ENCODE results near the gene GRAMD2B.

The GRAMD2B gene

DNA sequence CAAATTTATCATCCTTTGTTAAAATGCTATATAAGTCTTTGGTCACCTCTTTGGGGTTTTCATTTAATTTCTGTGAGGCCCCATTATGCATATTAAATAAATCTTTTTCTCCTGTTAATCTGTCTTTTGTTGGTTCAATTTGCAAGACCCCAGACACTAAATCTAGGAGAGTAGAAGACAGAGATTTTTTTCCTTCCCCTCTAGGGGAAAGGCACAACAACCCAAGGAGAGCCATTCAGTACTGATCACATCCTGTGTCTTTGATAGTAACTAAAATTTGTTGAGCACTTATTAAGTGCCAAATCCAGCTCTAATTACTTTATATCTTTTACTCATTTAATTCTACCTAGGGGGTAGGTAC, 97.4 kb downstream of the GRAMD2B start:
- peaks cover 4% of the 10 kb centered on the region for H3K4me1 ChIP-seq (ENCODE audit: control insufficient read depth, insufficient read depth, low read depth, low read length)
- no peak overlapping the region for H3K14ac ChIP-seq (ENCODE audit: low read length in 2 of 2)
- H2BK12ac ChIP-seq (ENCODE audit: low read length in 2 of 2): no peak overlapping the region
- no peak overlapping the region for H2BK5ac ChIP-seq (ENCODE audit: low read depth, low read length, poor library complexity, severe bottlenecking)
- no peak overlapping the region for H4K8ac ChIP-seq (ENCODE audit: low read length)
- peak overlapping the region; percentile 48 for H3K9ac ChIP-seq (ENCODE audit: low read length)
- H2AK5ac ChIP-seq (ENCODE audit: low read length, severe bottlenecking): no peak overlapping the region
- no peak overlapping the region for H2AFZ ChIP-seq (ENCODE audit: low read depth, low read length)
- no peak overlapping the region for H3K23ac ChIP-seq (ENCODE audit: low read length in 2 of 2)
- H3K4ac ChIP-seq (ENCODE audit: low read depth in 1 of 2, low read length in 2 of 2): no peak overlapping the region
- no peak overlapping the region for H3K4me3 ChIP-seq (ENCODE audit: insufficient read depth in 1 of 2, low read depth in 1 of 2, low read length in 2 of 2)
- H3K18ac ChIP-seq (ENCODE audit: low read depth in 1 of 2, low read length in 2 of 2): no peak overlapping the region
- no peak overlapping the region for H2BK120ac ChIP-seq (ENCODE audit: low read depth, low read length)
- H3K4me2 ChIP-seq (ENCODE audit: low read length, poor library complexity, severe bottlenecking): no peak overlapping the region
- no peak overlapping the region for H2BK15ac ChIP-seq (ENCODE audit: low read depth, poor library complexity, severe bottlenecking)
- no peak for DNase-seq
- no peaks in the 10 kb centered on the region for H3K79me1 ChIP-seq (replicated peaks; ENCODE audit: low read length, poor library complexity, severe bottlenecking)
- H3K27me3 ChIP-seq (ENCODE audit: control insufficient read depth in 1 of 2, insufficient read depth in 1 of 2, low read length in 2 of 2): no peaks in the 10 kb centered on the region
- H4K91ac ChIP-seq (ENCODE audit: low read length): no peak overlapping the region
- no peaks in the 10 kb centered on the region for H3K9me3 ChIP-seq (ENCODE audit: control insufficient read depth, low read length)
- H3K36me3 ChIP-seq (ENCODE audit: control insufficient read depth in 1 of 2, insufficient read depth in 2 of 2, low read depth in 1 of 2, low read length in 2 of 2): no peaks in the 10 kb centered on the region
- H3K27ac ChIP-seq (ENCODE audit: low read length, poor library complexity, severe bottlenecking): no peak overlapping the region

DNA sequence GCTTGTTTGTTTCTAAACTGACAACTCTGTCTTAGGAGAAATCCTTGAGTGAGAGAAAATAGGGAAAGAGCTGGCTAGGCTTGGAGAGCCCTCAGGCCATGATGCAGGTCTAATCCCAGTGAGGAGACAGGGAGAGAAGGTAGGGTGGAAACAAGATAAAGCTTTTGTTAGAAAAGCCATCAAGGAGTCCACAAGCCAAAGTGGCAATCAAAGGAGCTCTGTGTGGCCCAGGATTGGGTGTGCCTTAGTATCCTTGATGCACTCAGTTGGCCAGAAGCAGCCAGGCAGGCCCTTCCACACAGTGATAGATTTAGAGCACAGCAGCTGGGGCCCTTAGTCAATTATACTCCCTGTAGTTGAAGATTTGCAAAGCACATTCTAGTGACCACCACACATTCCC, 97.9 kb downstream of the GRAMD2B start:
- Histone ChIP-seq H3K27ac (ENCODE audit: low read length, poor library complexity, severe bottlenecking) (no peak overlapping the region), H3K4me3 (ENCODE audit: insufficient read depth in 1 of 2, low read depth in 1 of 2, low read length in 2 of 2) (no peak overlapping the region)
- DNase-seq: no peak

DNA sequence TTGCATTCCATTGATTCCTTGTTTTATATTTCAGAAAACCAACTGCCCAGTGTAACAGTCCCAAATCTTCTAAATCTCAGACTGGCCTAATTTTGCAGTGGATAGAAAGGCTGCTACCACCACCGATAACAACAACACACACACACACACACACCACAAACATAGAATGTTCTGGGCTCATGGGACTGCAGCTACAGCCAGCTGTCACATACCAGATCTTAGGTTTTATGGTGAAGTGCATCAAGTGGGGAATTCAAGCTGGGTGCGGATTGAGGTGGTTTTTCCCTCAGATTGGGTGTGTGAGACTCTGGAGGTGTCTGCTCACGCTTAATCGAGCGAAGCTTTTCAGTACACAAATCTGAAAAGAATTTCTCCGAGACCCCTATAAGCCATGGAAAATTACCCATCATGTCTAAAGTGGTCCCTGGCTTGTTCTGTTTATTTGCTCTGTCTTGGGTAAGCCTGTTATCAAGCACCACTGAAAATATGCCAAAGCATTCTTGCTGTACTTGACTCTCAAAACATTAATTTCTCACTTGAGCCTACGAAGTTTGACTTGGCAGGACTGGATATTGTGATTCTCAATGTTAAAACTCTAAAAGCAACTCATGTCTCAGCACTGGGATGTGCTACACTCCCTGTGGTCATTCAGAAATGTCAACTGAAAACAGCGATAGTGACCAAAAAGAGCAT, 100.8 kb downstream of the GRAMD2B start:
- Histone ChIP-seq H3K4me2 (ENCODE audit: low read length, poor library complexity, severe bottlenecking) (no peak overlapping the region), H3K9ac (ENCODE audit: low read length) (no peak overlapping the region), H2AK5ac (ENCODE audit: low read length, severe bottlenecking) (no peak overlapping the region), H3K27me3 (ENCODE audit: control insufficient read depth in 1 of 2, insufficient read depth in 1 of 2, low read length in 2 of 2) (no peaks in the 10 kb centered on the region), H3K4ac (ENCODE audit: low read depth in 1 of 2, low read length in 2 of 2) (no peak overlapping the region), H2BK5ac (ENCODE audit: low read depth, low read length, poor library complexity, severe bottlenecking) (no peak overlapping the region), H4K91ac (ENCODE audit: low read length) (no peak overlapping the region), H3K14ac (ENCODE audit: low read length in 2 of 2) (no peak overlapping the region), H2BK15ac (ENCODE audit: low read depth, poor library complexity, severe bottlenecking) (peak overlapping the region; percentile 46), H3K79me1 (replicated peaks; ENCODE audit: low read length, poor library complexity, severe bottlenecking) (no peaks in the 10 kb centered on the region), H3K4me3 (ENCODE audit: insufficient read depth in 1 of 2, low read depth in 1 of 2, low read length in 2 of 2) (no peak overlapping the region), H3K18ac (ENCODE audit: low read depth in 1 of 2, low read length in 2 of 2) (peak overlapping the region in 1 of 2 experiments; percentile 66), H3K9me3 (ENCODE audit: control insufficient read depth, low read length) (no peaks in the 10 kb centered on the region), H4K8ac (ENCODE audit: low read length) (no peak overlapping the region), H2BK120ac (ENCODE audit: low read depth, low read length) (no peak overlapping the region), H3K36me3 (ENCODE audit: control insufficient read depth in 1 of 2, insufficient read depth in 2 of 2, low read depth in 1 of 2, low read length in 2 of 2) (no peaks in the 10 kb centered on the region), H3K27ac (ENCODE audit: low read length, poor library complexity, severe bottlenecking) (no peak overlapping the region), H3K4me1 (ENCODE audit: control insufficient read depth, insufficient read depth, low read depth, low read length) (peaks cover 4% of the 10 kb centered on the region), H2AFZ (ENCODE audit: low read depth, low read length) (no peak overlapping the region), H2BK12ac (ENCODE audit: low read length in 2 of 2) (no peak overlapping the region), H3K23ac (ENCODE audit: low read length in 2 of 2) (no peak overlapping the region)
- WGBS: 80% methylated on average over 8 of the region's 8 CpGs
- DNase-seq: no peak

More for the DNA sequence above, 97.9 kb downstream of the GRAMD2B start:
- Histone ChIP-seq H3K9me3 (ENCODE audit: control insufficient read depth, low read length) (no peaks in the 10 kb centered on the region), H2BK120ac (ENCODE audit: low read depth, low read length) (no peak overlapping the region), H4K8ac (ENCODE audit: low read length) (peak overlapping the region; percentile 19), H2BK5ac (ENCODE audit: low read depth, low read length, poor library complexity, severe bottlenecking) (no peak overlapping the region), H2BK15ac (ENCODE audit: low read depth, poor library complexity, severe bottlenecking) (peak overlapping the region; percentile 26), H3K18ac (ENCODE audit: low read depth in 1 of 2, low read length in 2 of 2) (peak overlapping the region; percentile 31 to 58), H3K23ac (ENCODE audit: low read length in 2 of 2) (no peak overlapping the region), H3K79me1 (replicated peaks; ENCODE audit: low read length, poor library complexity, severe bottlenecking) (no peaks in the 10 kb centered on the region), H3K4ac (ENCODE audit: low read depth in 1 of 2, low read length in 2 of 2) (peak overlapping the region; percentile 38 to 88), H2AK5ac (ENCODE audit: low read length, severe bottlenecking) (no peak overlapping the region), H3K4me2 (ENCODE audit: low read length, poor library complexity, severe bottlenecking) (no peak overlapping the region), H3K27me3 (ENCODE audit: control insufficient read depth in 1 of 2, insufficient read depth in 1 of 2, low read length in 2 of 2) (no peaks in the 10 kb centered on the region), H3K9ac (ENCODE audit: low read length) (no peak overlapping the region), H3K36me3 (ENCODE audit: control insufficient read depth in 1 of 2, insufficient read depth in 2 of 2, low read depth in 1 of 2, low read length in 2 of 2) (no peaks in the 10 kb centered on the region), H3K14ac (ENCODE audit: low read length in 2 of 2) (no peak overlapping the region), H4K91ac (ENCODE audit: low read length) (peak overlapping the region; percentile 44), H2BK12ac (ENCODE audit: low read length in 2 of 2) (no peak overlapping the region), H3K4me1 (ENCODE audit: control insufficient read depth, insufficient read depth, low read depth, low read length) (peaks cover 4% of the 10 kb centered on the region), H2AFZ (ENCODE audit: low read depth, low read length) (no peak overlapping the region)

DNA sequence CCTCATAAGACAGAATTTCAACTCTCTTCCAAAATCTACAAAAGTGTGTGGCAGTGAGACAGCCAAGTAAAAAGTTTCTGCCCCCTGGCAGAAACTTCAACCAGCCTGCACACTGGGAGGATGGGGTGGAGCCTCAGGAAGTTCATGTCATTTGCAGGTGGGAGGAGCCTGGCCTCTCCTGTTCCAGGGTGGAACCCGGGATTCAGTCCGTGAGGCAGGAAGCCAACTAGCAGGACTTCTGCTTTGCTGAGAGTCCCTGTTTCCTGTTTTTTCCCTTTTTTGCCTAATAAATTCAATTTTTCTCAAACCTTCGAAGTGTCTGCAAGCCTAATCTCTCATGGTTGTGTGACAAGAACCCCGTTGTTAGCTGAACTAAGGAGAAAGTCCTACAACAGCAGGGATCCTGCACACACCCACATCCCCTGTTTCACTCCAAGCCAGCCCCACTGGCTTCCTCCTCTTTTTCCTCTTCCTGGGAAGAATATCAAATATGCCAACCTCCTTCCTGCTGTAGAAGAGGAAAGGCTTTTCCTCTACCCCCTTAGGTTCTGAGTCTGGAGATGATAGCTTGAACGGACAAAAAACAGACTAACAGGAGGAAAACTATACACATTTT, 102.5 kb downstream of the GRAMD2B start:
- no peak overlapping the region for H3K27ac ChIP-seq (ENCODE audit: low read length, poor library complexity, severe bottlenecking)
- H3K18ac ChIP-seq (ENCODE audit: low read depth in 1 of 2, low read length in 2 of 2): no peak overlapping the region
- H3K27me3 ChIP-seq (ENCODE audit: control insufficient read depth in 1 of 2, insufficient read depth in 1 of 2, low read length in 2 of 2): no peaks in the 10 kb centered on the region
- H2BK15ac ChIP-seq (ENCODE audit: low read depth, poor library complexity, severe bottlenecking): no peak overlapping the region
- no peak overlapping the region for H2AK5ac ChIP-seq (ENCODE audit: low read length, severe bottlenecking)
- H2BK5ac ChIP-seq (ENCODE audit: low read depth, low read length, poor library complexity, severe bottlenecking): no peak overlapping the region
- no peaks in the 10 kb centered on the region for H3K4me1 ChIP-seq (ENCODE audit: control insufficient read depth, insufficient read depth, low read depth, low read length)
- no peak for DNase-seq
- no peak overlapping the region for H2BK12ac ChIP-seq (ENCODE audit: low read length in 2 of 2)
- H3K4ac ChIP-seq (ENCODE audit: low read depth in 1 of 2, low read length in 2 of 2): no peak overlapping the region
- H4K8ac ChIP-seq (ENCODE audit: low read length): no peak overlapping the region
- H3K79me1 ChIP-seq (replicated peaks; ENCODE audit: low read length, poor library complexity, severe bottlenecking): no peaks in the 10 kb centered on the region
- no peak overlapping the region for H4K91ac ChIP-seq (ENCODE audit: low read length)
- H3K23ac ChIP-seq (ENCODE audit: low read length in 2 of 2): no peak overlapping the region
- no peak overlapping the region for H2AFZ ChIP-seq (ENCODE audit: low read depth, low read length)
- H3K9me3 ChIP-seq (ENCODE audit: control insufficient read depth, low read length): no peaks in the 10 kb centered on the region
- H3K36me3 ChIP-seq (ENCODE audit: control insufficient read depth in 1 of 2, insufficient read depth in 2 of 2, low read depth in 1 of 2, low read length in 2 of 2): no peaks in the 10 kb centered on the region
- H3K14ac ChIP-seq (ENCODE audit: low read length in 2 of 2): no peak overlapping the region
- H2BK120ac ChIP-seq (ENCODE audit: low read depth, low read length): no peak overlapping the region
- 44% methylated on average over 4 of the region's 5 CpGs for WGBS
- no peak overlapping the region for H3K4me2 ChIP-seq (ENCODE audit: low read length, poor library complexity, severe bottlenecking)
- H3K4me3 ChIP-seq (ENCODE audit: insufficient read depth in 1 of 2, low read depth in 1 of 2, low read length in 2 of 2): no peak overlapping the region
- no peak overlapping the region for H3K9ac ChIP-seq (ENCODE audit: low read length)
